H1 (cell line): ENCODE data around the gene COMMD2. TPM values are rescaled to one million over a fixed set of nuclear protein-coding genes. Genes with fewer than 3 reads are reported as not detected.
A peak's percentile ranks its signal among the peaks of the same experiment; 100 is the strongest.

ENCODE experiments used
- BRCA1 ChIP-seq: IDR thresholded peaks from 2 replicates; pipeline ENCODE4 v1.6.1; 2012; ENCODE audit warnings: low read depth, low read length, improper control_type of control experiment
- CBX8 ChIP-seq: fragments of 300-800, 300-1000 bp; sonication (generic); IDR thresholded peaks from 2 replicates; pipeline ENCODE4 v1.7.1; 2016; ENCODE audit warnings: low read depth, low read length, borderline replicate concordance
- CEBPB ChIP-seq: IDR thresholded peaks from 2 replicates; pipeline ENCODE4 v1.6.1; 2012; ENCODE audit warnings: low read depth, low read length
- CTBP2 ChIP-seq: IDR thresholded peaks from 2 replicates; pipeline ENCODE4 v1.7.0; 2011; ENCODE audit warnings: borderline replicate concordance, mild to moderate bottlenecking, moderate library complexity, mixed read lengths, low read length; ENCODE audit not compliant: insufficient read depth, insufficient read length
- EGR1 ChIP-seq: IDR thresholded peaks from 2 replicates; pipeline ENCODE4 v1.6.1; 2011; ENCODE audit warnings: low read depth, low read length, borderline replicate concordance
- EP300 ChIP-seq, 2 experiments: IDR thresholded peaks; 1 replicate in 1 of 2; 2 replicates in 1 of 2; pipeline ENCODE4 v1.6.1; 2011 to 2012; ENCODE audit warnings: low read depth in 2 of 2, low read length in 2 of 2, mild to moderate bottlenecking in 2 of 2, borderline replicate concordance in 1 of 2, inconsistent platforms in 1 of 2, moderate library complexity in 1 of 2
- FOSL1 ChIP-seq: IDR thresholded peaks from 2 replicates; pipeline ENCODE4 v1.6.1; 2011; ENCODE audit warnings: mild to moderate bottlenecking, low read depth, low read length, moderate library complexity; ENCODE audit not compliant: insufficient read depth
- HDAC6 ChIP-seq: IDR thresholded peaks from one replicate; pipeline ENCODE4 v1.7.1; 2012; ENCODE audit warnings: low read depth, mild to moderate bottlenecking, inconsistent platforms, low read length, moderate library complexity
- KDM1A ChIP-seq: fragments of 200-600, 300-600 bp; sonication (generic); IDR thresholded peaks from 2 replicates; pipeline ENCODE4 v1.7.1; 2016; ENCODE audit warnings: mild to moderate bottlenecking, low read length, borderline replicate concordance
- NANOG ChIP-seq: IDR thresholded peaks from 2 replicates; pipeline ENCODE4 v1.6.1; 2011; ENCODE audit warnings: low read length, low read depth, mild to moderate bottlenecking, inconsistent platforms; ENCODE audit not compliant: insufficient read depth, poor library complexity, severe bottlenecking
- PHF8 ChIP-seq: fragments of 200-600 bp; sonication (generic); conservative IDR thresholded peaks from 2 replicates; pipeline ENCODE4 v1.7.1; 2012; ENCODE audit warnings: low read depth, mild to moderate bottlenecking, inconsistent platforms, low read length, moderate library complexity
- POLR2AphosphoS5 ChIP-seq: IDR thresholded peaks from 2 replicates; pipeline ENCODE4 v1.6.1; 2011; ENCODE audit warnings: low read depth, low read length
- POU5F1 ChIP-seq: IDR thresholded peaks from 2 replicates; pipeline ENCODE4 v1.6.1; 2011; ENCODE audit warnings: low read depth, mild to moderate bottlenecking, low read length, moderate library complexity
- RXRA ChIP-seq: IDR thresholded peaks from 2 replicates; pipeline ENCODE4 v1.6.1; 2011; ENCODE audit warnings: low read depth, mild to moderate bottlenecking, low read length, moderate library complexity; ENCODE audit not compliant: insufficient read depth
- SAP30 ChIP-seq: fragments of 300-600 bp; sonication (generic); IDR thresholded peaks from 2 replicates; pipeline ENCODE4 v1.7.1; 2012; ENCODE audit warnings: low read length, moderate library complexity, mild to moderate bottlenecking, inconsistent platforms; ENCODE audit not compliant: insufficient read depth, insufficient replicate concordance
- SP1 ChIP-seq: IDR thresholded peaks from 2 replicates; pipeline ENCODE4 v1.6.1; 2011; ENCODE audit warnings: low read depth, low read length
- SRF ChIP-seq: IDR thresholded peaks from 2 replicates; pipeline ENCODE4 v1.6.1; 2011; ENCODE audit warnings: mild to moderate bottlenecking, low read depth, low read length, moderate library complexity
- TBP ChIP-seq: IDR thresholded peaks from 2 replicates; pipeline ENCODE4 v1.6.1; 2011; ENCODE audit warnings: low read depth, low read length, improper control_type of control experiment
- TCF12 ChIP-seq: IDR thresholded peaks from 2 replicates; pipeline ENCODE4 v1.6.1; 2011; ENCODE audit warnings: low read depth, mild to moderate bottlenecking, low read length
- polyA plus RNA-seq, 7 experiments: library from polyadenylated mRNA; depleted of rRNA in 3 of 7; stranded (reverse) in 5 of 7; unstranded in 2 of 7; fragments of >200 nt in 5 of 7; fragments of 200-250 nt in 2 of 7; gene quantifications; 1 replicate in 5 of 7; 2 replicates in 1 of 7; 4 replicates in 1 of 7; pipeline versions ENCODE4 v1.2.1 to v1.2.3, GENCODE V29; 2011 to 2013; ENCODE audit warnings: missing spikeins in 2 of 7, mixed read lengths in 2 of 7
- total RNA-seq: library from RNA; stranded (reverse); fragmentation: NEBNext Ultra II Directional; extraction: Animal tissue kit (Norgen Biotek cat#: 25700); gene quantifications from 2 replicates; pipeline ENCODE4 v1.2.1, GENCODE V29; 2021
- TF ChIP-seq, protein P1 (sequence below): IDR thresholded peaks from 2 replicates; pipeline ENCODE4 v1.6.1; 2011; ENCODE audit warnings: low read length, improper control_type of control experiment
- TF ChIP-seq, protein P2 (sequence below): IDR thresholded peaks from 2 replicates; pipeline ENCODE4 v1.6.1; 2011; ENCODE audit warnings: low read depth, mild to moderate bottlenecking, low read length; ENCODE audit not compliant: insufficient read depth

The COMMD2 gene
- total and polyA plus RNA-seq, 2 of the 8 experiments (the other 6 are each of a cell fraction or from before 2014, with no cell fraction given) = 20.2 to 57.2 TPM

DNA sequence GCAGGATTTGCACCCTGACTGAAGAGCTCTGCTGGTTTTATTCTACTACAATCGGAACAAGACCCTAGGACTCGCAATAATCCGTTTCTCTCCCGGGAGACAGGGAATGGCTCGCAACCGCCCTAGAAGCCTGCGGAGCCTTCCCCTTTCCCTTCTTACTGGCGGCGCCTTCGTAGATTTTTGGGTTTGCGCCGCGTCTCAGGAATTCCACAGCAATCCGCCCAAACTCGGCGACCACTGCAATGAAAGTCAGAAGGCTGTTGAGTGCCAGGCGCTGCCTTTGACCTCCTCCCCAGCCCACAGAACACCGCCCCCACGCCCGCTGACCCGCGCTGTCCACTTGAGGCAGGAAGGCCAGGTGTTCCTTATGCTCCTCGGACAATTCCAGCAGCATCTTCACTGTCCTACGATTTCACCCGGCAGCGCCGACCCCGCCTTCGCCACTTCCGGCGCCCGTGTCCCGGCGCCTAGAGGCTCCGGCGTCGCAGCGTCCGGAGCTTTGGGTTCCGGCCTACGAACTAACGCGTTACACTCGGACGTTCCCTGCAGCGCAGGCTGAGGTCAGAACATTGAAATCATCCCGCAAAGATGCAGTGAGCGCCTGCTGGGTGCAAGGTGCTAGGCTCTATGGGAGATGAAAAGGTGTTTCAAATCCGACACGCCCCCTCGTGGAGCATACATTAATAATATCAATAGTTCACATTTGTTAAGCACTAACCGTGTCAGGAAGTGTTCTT, at the start of gene COMMD2 (continued):
- TF ChIP-seq SP1 = peak; percentile 61; the same call in 1 of the 2 replicates
- TF ChIP-seq POLR2AphosphoS5 = peak; percentile 97
- TF ChIP-seq, protein P1, sequence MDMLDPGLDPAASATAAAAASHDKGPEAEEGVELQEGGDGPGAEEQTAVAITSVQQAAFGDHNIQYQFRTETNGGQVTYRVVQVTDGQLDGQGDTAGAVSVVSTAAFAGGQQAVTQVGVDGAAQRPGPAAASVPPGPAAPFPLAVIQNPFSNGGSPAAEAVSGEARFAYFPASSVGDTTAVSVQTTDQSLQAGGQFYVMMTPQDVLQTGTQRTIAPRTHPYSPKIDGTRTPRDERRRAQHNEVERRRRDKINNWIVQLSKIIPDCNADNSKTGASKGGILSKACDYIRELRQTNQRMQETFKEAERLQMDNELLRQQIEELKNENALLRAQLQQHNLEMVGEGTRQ = 0 out of 2 replicates have a peak, but pooled peaks have one; percentile 17
- peak; percentile 97 for TF ChIP-seq PHF8
- no peak for TF ChIP-seq SAP30
- TF ChIP-seq FOSL1 = no peak
- TF ChIP-seq CBX8 = no peak
- no peak for TF ChIP-seq RXRA
- no peak for TF ChIP-seq CTBP2
- no peak for TF ChIP-seq KDM1A
- peak; percentile 91 for TF ChIP-seq TBP
- peak; percentile 40 for TF ChIP-seq NANOG
- TF ChIP-seq, protein P2, sequence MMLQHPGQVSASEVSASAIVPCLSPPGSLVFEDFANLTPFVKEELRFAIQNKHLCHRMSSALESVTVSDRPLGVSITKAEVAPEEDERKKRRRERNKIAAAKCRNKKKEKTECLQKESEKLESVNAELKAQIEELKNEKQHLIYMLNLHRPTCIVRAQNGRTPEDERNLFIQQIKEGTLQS = no peak
- peak; percentile 63; the same call in 1 of the 2 replicates for TF ChIP-seq SRF
- TF ChIP-seq POU5F1 = no peak
- peak; percentile 39; the same call in 1 of the 2 replicates for TF ChIP-seq CEBPB
- no peak; the same call in 1 of the 2 replicates for TF ChIP-seq TCF12
- peak; percentile 47; the same call in 1 of the 2 replicates for TF ChIP-seq EGR1
- TF ChIP-seq EP300 (IDR thresholded peaks at IDR 0.05; ENCODE audit: borderline replicate concordance in 1 of 2, low read depth in 2 of 2, low read length in 2 of 2) = peak in 1 of 2 experiments; percentile 89; a peak in 1 of 3 replicates
- TF ChIP-seq BRCA1 = no peak; the same call in 1 of the 2 replicates
- TF ChIP-seq HDAC6 = no peak
